Measurements from ENCODE around the gene CLCN6. TPM values are rescaled to one million over a fixed set of nuclear protein-coding genes. Genes with fewer than 3 reads are reported as not detected.

The CLCN6 gene
- total RNA-seq, 4 donors from 2014 or later = 14.0 to 184 (median 30.7) TPM

- WGBS, 2 donors (ENCODE audit: low coverage in 1 of 2) = 72% methylated on average over 2 of the region's 2 CpGs; no CpG with 5 or more reads in 1 of the 2 donors
- intact Hi-C loops (cut with DNase I; ENCODE audit: low total_unique reads) (no loop called here), in situ Hi-C loops (cut with MboI; ENCODE audit: low pct_ligation_motif_present in 1 of 4, low pct_unique_long_range_greater_than_20kb in 1 of 4, low sequenced_read_pairs in 3 of 4) (no loop called here)
- H3K27ac ChIP-seq = no peak overlapping the region
- DNase-seq = no peak
- peaks cover 0 to 4% (median 0%) of the 10 kb centered on the region in 4 donors for H3K4me1 ChIP-seq
- H3K27me3 ChIP-seq = peaks cover 70% of the 10 kb centered on the region
- no peaks in the 10 kb centered on the region for H3K9me3 ChIP-seq
- H3K36me3 ChIP-seq = no peaks in the 10 kb centered on the region
- no peak overlapping the region for H3K4me3 ChIP-seq
- TF ChIP-seq POLR2A (IDR thresholded peaks at IDR 0.05) (no peak), CTCF (IDR thresholded peaks at IDR 0.05) (no peak), POLR2AphosphoS5 (IDR thresholded peaks at IDR 0.05) (no peak), EP300 (IDR thresholded peaks at IDR 0.05; ENCODE audit: low read depth) (no peak)
Measured at GRCh38 chr1:11860083-11860482, 54.1 kb downstream of the CLCN6 start.

- in situ Hi-C loops (cut with MboI; ENCODE audit: low pct_ligation_motif_present in 1 of 4, low pct_unique_long_range_greater_than_20kb in 1 of 4, low sequenced_read_pairs in 3 of 4) = no loop called here
- H3K36me3 ChIP-seq = no peaks in the 10 kb centered on the region
- H3K27me3 ChIP-seq = peaks cover 69% of the 10 kb centered on the region
- H3K9me3 ChIP-seq = no peaks in the 10 kb centered on the region
- intact Hi-C loops (cut with DNase I; ENCODE audit: low total_unique reads) = no loop called here
- 40 to 56% methylated on average over 1 of the region's 1 CpG for WGBS, 2 donors (ENCODE audit: low coverage in 1 of 2)
- TF ChIP-seq CTCF (IDR thresholded peaks at IDR 0.05) = no peak
- TF ChIP-seq EP300 (IDR thresholded peaks at IDR 0.05; ENCODE audit: low read depth) = no peak
- TF ChIP-seq POLR2A (IDR thresholded peaks at IDR 0.05) = no peak
- no peak for TF ChIP-seq POLR2AphosphoS5 (IDR thresholded peaks at IDR 0.05)
- H3K4me3 ChIP-seq = no peak overlapping the region
- H3K27ac ChIP-seq = no peak overlapping the region
- no peak for DNase-seq
- peaks cover 0 to 4% (median 0%) of the 10 kb centered on the region in 4 donors for H3K4me1 ChIP-seq
Measured at GRCh38 chr1:11860587-11860986, 54.6 kb downstream of the CLCN6 start.

- in situ Hi-C loops (cut with MboI; ENCODE audit: low pct_ligation_motif_present in 1 of 4, low pct_unique_long_range_greater_than_20kb in 1 of 4, low sequenced_read_pairs in 3 of 4) = no loop called here
- no peak overlapping the region for H3K27ac ChIP-seq
- peaks cover 0 to 4% (median 0%) of the 10 kb centered on the region in 4 donors for H3K4me1 ChIP-seq
- 27 to 34% methylated on average over 5 to 6 of the region's 6 CpGs for WGBS, 2 donors (ENCODE audit: low coverage in 1 of 2)
- H3K36me3 ChIP-seq = no peaks in the 10 kb centered on the region
- intact Hi-C loops (cut with DNase I; ENCODE audit: low total_unique reads) = no loop called here
- H3K4me3 ChIP-seq = no peak overlapping the region
- DNase-seq = no peak
- peaks cover 50% of the 10 kb centered on the region for H3K27me3 ChIP-seq
- TF ChIP-seq POLR2A (IDR thresholded peaks at IDR 0.05) = no peak
- no peak for TF ChIP-seq EP300 (IDR thresholded peaks at IDR 0.05; ENCODE audit: low read depth)
- no peak for TF ChIP-seq POLR2AphosphoS5 (IDR thresholded peaks at IDR 0.05)
- TF ChIP-seq CTCF (IDR thresholded peaks at IDR 0.05) = no peak
- H3K9me3 ChIP-seq = no peaks in the 10 kb centered on the region
Measured at GRCh38 chr1:11862890-11863289, 56.9 kb downstream of the CLCN6 start.

GRCh38 chr1:11868331-11868980, 62.5 kb downstream of the CLCN6 start:
- DNase-seq = no peak
- TF ChIP-seq POLR2A (IDR thresholded peaks at IDR 0.05) (no peak), CTCF (IDR thresholded peaks at IDR 0.05) (no peak), EP300 (IDR thresholded peaks at IDR 0.05; ENCODE audit: low read depth) (no peak), POLR2AphosphoS5 (IDR thresholded peaks at IDR 0.05) (no peak)
- H3K9me3 ChIP-seq = no peaks in the 10 kb centered on the region
- in situ Hi-C loops (cut with MboI; ENCODE audit: low pct_ligation_motif_present in 1 of 4, low pct_unique_long_range_greater_than_20kb in 1 of 4, low sequenced_read_pairs in 3 of 4) (no loop called here), intact Hi-C loops (cut with DNase I; ENCODE audit: low total_unique reads) (no loop called here)
- 74 to 75% methylated on average over 6 to 13 of the region's 13 CpGs for WGBS, 2 donors (ENCODE audit: low coverage in 1 of 2)
- no peak overlapping the region for H3K4me3 ChIP-seq
- no peaks in the 10 kb centered on the region for H3K4me1 ChIP-seq
- H3K27ac ChIP-seq = no peak overlapping the region
- no peaks in the 10 kb centered on the region for H3K36me3 ChIP-seq
- H3K27me3 ChIP-seq = peaks cover 5% of the 10 kb centered on the region
